Measurements from ENCODE around the gene NFIC.

DNA sequence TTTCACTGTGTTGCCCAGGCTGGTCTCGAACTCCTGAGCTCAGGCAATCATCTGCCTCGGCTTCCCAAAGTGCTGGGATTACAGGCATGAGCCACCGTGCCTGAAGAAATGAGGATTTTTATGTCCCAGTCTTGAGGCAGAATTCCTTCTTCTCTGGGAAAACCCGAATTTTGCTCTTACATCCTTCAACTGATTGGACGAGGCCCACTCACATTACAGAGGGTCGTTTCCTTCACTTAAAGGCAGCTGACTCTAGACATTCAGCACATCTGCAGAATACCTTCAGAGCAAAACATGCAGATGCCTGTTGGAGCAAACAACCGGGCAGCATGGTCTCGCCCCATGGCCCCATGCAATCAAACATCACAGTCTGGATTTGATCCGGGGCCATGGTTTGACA is 36.3 kb upstream of the NFIC start:
- TF ChIP-seq, protein P1, sequence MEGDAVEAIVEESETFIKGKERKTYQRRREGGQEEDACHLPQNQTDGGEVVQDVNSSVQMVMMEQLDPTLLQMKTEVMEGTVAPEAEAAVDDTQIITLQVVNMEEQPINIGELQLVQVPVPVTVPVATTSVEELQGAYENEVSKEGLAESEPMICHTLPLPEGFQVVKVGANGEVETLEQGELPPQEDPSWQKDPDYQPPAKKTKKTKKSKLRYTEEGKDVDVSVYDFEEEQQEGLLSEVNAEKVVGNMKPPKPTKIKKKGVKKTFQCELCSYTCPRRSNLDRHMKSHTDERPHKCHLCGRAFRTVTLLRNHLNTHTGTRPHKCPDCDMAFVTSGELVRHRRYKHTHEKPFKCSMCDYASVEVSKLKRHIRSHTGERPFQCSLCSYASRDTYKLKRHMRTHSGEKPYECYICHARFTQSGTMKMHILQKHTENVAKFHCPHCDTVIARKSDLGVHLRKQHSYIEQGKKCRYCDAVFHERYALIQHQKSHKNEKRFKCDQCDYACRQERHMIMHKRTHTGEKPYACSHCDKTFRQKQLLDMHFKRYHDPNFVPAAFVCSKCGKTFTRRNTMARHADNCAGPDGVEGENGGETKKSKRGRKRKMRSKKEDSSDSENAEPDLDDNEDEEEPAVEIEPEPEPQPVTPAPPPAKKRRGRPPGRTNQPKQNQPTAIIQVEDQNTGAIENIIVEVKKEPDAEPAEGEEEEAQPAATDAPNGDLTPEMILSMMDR (IDR thresholded peaks at IDR 0.05), result no peak
- TF ChIP-seq EP300 (IDR thresholded peaks at IDR 0.05; ENCODE audit: borderline replicate concordance in 1 of 2, low read depth in 1 of 2, low read length in 1 of 2) (no peak), RFX5 (IDR thresholded peaks at IDR 0.05; ENCODE audit: low read length) (no peak), POLR2AphosphoS5 (IDR thresholded peaks at IDR 0.05; ENCODE audit: low read depth, low read length) (no peak)
- TF ChIP-seq, protein P2, sequence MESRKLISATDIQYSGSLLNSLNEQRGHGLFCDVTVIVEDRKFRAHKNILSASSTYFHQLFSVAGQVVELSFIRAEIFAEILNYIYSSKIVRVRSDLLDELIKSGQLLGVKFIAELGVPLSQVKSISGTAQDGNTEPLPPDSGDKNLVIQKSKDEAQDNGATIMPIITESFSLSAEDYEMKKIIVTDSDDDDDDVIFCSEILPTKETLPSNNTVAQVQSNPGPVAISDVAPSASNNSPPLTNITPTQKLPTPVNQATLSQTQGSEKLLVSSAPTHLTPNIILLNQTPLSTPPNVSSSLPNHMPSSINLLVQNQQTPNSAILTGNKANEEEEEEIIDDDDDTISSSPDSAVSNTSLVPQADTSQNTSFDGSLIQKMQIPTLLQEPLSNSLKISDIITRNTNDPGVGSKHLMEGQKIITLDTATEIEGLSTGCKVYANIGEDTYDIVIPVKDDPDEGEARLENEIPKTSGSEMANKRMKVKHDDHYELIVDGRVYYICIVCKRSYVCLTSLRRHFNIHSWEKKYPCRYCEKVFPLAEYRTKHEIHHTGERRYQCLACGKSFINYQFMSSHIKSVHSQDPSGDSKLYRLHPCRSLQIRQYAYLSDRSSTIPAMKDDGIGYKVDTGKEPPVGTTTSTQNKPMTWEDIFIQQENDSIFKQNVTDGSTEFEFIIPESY (IDR thresholded peaks at IDR 0.05; ENCODE audit: borderline replicate concordance, low read depth), result no peak
- TF ChIP-seq, protein P3, sequence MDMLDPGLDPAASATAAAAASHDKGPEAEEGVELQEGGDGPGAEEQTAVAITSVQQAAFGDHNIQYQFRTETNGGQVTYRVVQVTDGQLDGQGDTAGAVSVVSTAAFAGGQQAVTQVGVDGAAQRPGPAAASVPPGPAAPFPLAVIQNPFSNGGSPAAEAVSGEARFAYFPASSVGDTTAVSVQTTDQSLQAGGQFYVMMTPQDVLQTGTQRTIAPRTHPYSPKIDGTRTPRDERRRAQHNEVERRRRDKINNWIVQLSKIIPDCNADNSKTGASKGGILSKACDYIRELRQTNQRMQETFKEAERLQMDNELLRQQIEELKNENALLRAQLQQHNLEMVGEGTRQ (IDR thresholded peaks at IDR 0.05; ENCODE audit: borderline replicate concordance, low read depth, low read length), result no peak
- TF ChIP-seq, protein P4, sequence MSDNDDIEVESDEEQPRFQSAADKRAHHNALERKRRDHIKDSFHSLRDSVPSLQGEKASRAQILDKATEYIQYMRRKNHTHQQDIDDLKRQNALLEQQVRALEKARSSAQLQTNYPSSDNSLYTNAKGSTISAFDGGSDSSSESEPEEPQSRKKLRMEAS (IDR thresholded peaks at IDR 0.05; ENCODE audit: low read depth), result no peak

Data from SK-N-SH (cell line).